ENCODE data around the gene NXPE3.

DNA sequence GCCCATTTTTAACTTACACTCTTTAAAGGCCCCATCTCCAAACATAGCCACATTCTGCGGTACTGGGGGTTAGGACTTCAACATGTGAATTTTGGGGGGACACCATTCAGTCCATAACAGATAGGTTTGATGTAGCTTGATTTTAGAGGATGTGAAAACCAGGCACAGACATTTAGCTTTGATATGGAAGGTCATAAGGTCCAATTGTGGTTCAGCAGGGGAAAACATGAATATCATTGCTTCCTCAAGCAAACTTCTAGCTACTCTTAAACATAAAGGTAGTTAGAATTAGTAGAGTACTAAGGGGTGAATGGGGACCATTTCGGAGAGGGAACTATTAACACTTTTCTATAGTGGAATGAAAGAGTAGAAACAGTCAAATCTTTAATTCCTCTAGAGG lies 56.7 kb downstream of the NXPE3 start:
- no peak for TF ChIP-seq POLR2A (IDR thresholded peaks at IDR 0.05)
- TF ChIP-seq, protein P1, sequence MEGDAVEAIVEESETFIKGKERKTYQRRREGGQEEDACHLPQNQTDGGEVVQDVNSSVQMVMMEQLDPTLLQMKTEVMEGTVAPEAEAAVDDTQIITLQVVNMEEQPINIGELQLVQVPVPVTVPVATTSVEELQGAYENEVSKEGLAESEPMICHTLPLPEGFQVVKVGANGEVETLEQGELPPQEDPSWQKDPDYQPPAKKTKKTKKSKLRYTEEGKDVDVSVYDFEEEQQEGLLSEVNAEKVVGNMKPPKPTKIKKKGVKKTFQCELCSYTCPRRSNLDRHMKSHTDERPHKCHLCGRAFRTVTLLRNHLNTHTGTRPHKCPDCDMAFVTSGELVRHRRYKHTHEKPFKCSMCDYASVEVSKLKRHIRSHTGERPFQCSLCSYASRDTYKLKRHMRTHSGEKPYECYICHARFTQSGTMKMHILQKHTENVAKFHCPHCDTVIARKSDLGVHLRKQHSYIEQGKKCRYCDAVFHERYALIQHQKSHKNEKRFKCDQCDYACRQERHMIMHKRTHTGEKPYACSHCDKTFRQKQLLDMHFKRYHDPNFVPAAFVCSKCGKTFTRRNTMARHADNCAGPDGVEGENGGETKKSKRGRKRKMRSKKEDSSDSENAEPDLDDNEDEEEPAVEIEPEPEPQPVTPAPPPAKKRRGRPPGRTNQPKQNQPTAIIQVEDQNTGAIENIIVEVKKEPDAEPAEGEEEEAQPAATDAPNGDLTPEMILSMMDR (IDR thresholded peaks at IDR 0.05), result no peak

All from Peyer's patch (tissue), 4 donors.